Measurements from ENCODE around the gene GRHL3.

The GRHL3 gene

GRCh38 chr1:24293392-24294227, 25.5 kb upstream of the GRHL3 start:
- no peak for DNase-seq

GRCh38 chr1:24294228-24294672, 24.9 kb upstream of the GRHL3 start:
- peak; percentile 68 for DNase-seq

DNA sequence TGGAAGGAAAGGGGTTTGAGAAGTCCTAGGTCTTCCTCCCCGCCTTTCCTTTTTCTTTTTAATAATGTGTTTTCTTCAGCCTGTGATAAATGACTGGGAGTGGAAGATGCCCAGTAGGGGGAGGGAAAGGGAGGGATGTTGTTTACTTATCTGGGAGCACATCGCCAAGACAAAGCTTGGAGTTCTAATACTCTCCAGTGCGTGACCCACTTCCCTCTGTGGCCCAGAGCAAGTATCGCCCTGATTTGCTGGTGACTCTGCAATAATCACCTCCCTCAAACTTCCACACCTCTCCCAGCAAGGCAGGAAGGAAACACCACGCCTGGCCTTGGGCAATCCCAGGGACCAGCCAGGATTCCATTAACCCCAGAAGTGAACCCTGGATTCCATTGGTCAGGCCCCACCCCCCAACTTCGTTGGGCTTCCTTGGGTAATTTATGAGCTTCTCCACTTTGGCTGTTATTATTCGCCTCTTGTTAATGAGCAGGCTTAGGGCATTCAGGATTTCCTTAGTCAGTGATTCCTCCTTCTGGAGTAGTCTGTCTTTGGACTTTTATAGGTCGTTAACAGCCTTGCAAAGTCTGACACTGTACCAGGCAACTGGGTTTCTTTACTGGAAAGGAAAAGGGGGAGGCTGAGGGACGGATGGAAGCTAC, 24.3 kb upstream of the GRHL3 start:
- no peak for DNase-seq

- no peak for DNase-seq
Measured at GRCh38 chr1:24295535-24295934, 23.6 kb upstream of the GRHL3 start.

- no peak for DNase-seq
Measured at GRCh38 chr1:24297187-24297851, 21.8 kb upstream of the GRHL3 start.

- no peak for DNase-seq
Measured at GRCh38 chr1:24297852-24298232, 21.3 kb upstream of the GRHL3 start.

- DNase-seq: no peak
Measured at GRCh38 chr1:24298606-24299005, 20.6 kb upstream of the GRHL3 start.

- no peak for DNase-seq
Measured at GRCh38 chr1:24299901-24300300, 19.3 kb upstream of the GRHL3 start.

- no peak for DNase-seq
Measured at GRCh38 chr1:24300971-24301784, 18.0 kb upstream of the GRHL3 start.

- peak; percentile 34 for DNase-seq
Measured at GRCh38 chr1:24301785-24302175, 17.4 kb upstream of the GRHL3 start.

GRCh38 chr1:24302209-24302611, 16.9 kb upstream of the GRHL3 start:
- no peak for DNase-seq

DNA sequence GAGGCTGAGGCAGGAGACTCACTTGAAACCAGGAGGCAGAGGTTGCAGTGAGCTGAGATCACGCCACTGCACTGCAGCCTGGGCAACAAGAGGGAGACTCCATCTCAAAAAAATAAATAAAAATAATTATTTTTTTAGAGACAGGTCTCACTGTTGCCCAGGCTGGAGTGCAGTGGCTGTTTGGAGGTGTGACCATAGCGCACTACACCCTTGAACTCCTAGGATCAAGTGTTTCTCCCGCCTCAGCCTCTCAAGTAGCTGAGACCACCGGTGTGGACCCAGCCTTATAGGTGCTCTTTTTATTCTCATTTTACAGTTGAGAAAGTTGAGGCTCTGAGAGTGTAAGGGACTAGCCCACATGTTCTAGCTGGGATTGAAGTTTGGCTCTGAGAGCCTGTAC, 15.6 kb upstream of the GRHL3 start:
- no peak for DNase-seq

DNA sequence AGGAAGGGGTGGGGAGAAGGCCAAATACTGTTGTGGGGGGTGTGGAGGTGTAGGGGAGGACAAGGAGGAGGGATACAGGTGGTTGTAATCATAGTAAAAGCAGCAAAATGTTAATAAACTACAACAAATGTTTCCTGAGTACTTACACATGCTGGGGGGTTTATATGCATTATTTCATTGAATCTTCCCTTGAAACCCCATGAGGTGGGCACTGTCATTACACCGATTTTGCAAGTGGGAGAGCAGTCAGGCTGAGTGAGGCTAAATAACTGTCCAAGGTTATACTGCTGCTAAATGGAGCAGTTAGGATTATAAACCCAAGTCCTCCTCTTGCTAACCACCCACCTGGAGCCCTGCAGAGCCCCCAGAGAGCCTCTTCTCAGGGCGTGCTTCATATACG, 14.4 kb upstream of the GRHL3 start:
- no peak for DNase-seq

- no peak for DNase-seq
Measured at GRCh38 chr1:24308365-24309015, 10.7 kb upstream of the GRHL3 start.

DNA sequence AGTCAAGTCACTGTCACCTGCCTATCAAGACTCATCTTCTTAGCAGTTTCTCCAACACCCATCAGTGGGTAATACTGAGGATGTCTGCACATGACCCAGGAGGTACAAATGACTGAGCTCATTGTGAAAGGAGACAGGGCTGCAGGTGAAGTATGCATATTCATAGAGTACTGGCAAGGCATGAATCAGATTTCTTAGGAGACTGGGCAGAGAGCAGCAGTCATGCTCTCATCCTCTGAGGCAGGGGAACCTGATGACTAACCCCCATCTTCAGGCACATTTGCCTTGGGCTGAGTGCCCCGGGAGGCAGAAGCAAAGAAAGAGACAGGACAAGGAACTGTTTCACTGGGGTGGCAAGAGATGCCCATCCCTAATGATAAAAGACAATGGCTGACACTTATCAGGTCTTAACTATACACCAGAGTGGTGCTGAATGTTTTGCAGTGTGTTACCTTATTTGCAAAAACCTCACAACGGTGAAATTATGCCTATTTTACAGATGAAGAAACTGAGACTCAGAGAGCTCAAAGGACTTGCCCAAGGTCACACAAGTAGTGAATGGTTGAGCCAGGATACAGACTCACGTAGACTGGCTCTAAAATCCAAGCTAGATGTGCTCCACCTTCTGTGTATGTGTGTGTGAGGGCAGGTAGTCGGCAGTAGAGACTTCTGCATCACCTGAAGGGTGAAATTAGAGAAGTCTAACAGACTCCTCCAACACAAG, 9.2 kb upstream of the GRHL3 start:
- no peak for DNase-seq

DNA sequence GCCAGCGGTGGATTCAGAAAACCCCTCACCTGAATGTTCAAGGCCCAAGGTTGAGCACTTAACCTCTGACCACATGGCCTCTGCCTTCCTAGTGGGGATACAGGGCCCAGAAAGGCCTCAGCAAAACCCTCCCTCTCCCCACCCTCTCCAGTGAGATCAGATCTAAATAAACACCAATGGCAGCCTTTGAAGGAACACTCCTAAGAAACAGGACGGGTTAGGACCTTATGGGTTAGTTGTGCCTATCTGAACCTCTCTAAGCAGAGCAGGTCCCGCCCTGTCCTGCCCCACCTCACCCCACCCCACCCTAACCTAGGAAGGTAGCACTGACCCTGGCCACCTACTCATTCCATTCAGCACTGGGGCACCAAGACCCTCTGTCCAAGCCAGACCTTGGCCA, 7.9 kb upstream of the GRHL3 start:
- no peak for DNase-seq

DNA sequence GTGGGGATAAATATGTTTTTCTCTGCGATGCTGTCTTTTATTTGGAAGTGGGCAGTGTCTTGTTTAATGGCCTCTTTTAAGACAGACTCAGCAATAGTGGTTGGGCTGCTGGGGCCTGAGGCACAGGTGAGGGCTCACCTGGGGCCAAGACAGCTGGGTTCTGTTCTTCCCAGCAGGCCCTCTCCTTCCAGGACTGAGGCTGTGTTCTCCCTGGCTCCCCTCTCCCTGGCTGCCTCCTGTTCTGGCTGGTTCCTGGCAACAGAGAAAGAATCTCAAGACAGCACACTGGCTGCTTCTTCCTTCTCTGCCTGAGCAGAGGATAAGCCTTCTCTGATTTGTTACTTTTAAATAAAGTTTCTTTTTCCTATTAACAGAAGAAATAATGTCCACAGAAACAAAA, 7.4 kb upstream of the GRHL3 start:
- no peak for DNase-seq

GRCh38 chr1:24315391-24315790, 3.8 kb upstream of the GRHL3 start:
- DNase-seq: peak; percentile 50

- DNase-seq: no peak
Measured at GRCh38 chr1:24316645-24317044, 2.5 kb upstream of the GRHL3 start.

DNA sequence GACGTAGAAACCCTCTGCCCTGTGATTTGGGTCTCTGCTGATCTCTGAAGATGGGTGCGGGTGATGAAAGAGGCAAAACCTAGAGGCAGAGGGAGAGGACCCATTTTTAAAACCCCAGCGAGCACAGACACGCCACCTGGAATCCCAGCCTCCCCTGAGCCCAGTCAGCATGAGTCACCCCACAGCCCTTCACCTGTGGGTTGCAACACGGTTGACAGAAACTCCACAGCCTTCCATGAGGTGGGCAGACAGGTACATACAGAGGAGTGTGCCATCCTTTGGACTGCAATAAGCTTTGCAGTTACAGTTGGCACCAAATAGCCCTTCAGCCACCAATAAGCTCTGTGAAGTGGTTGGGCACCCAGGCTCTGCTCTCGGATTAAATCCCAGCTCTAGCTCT, 2.1 kb upstream of the GRHL3 start:
- DNase-seq: no peak

GRCh38 chr1:24317956-24318614, 1.1 kb upstream of the GRHL3 start:
- DNase-seq: peak; percentile 33
